ENCODE measurements around the gene HOXC12.

GRCh38 chr12:53994009-53994263 lies 39.2 kb downstream of the HOXC12 start:
- TF ChIP-seq EZH2 (optimal IDR thresholded peaks at IDR 0.05; ENCODE audit: low read depth, low read length) (no peak), CTCF (IDR thresholded peaks at IDR 0.05; ENCODE audit: low read length) (no peak)

All from MM.1S (cell line).